GM18511 (cell line): ENCODE measurements around the gene IGSF22.
A peak's percentile ranks its signal among the peaks of the same experiment; 100 is the strongest.

Experiments
- ATAC-seq: cut with Tn5 transposase; IDR thresholded peaks from one replicate; pipeline ENCODE4 v1.9.1; 2021; ENCODE audit warnings: mild to moderate bottlenecking, moderate library complexity; ENCODE audit not compliant: unreplicated experiment

The IGSF22 gene

DNA sequence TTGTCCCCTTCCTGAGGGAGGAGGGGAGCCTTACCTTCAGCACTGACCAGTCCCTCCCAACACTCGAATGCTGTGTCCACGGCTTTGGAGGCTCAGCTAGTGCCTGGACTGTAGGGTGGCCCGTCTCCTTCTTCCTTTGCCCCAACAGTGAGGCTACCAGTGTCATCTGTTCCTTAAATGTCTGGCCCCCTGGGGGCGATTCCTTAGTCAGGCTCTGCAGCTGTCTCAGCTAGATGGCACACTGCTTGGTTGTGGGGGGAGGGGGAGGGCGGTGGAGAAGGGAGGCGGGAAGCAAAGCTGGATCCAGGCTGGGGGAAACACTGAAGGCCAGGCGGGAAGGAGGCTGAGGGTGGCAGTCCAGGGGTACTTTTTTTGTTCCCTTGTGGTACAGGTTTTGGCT is at the start of gene IGSF22:
Gene IGSF22, minus strand, starts transcription at position 149 of the 400 bp plus-strand sequence. CDS start 1,952 bp downstream, outside the sequence.
- no peak for ATAC-seq

DNA sequence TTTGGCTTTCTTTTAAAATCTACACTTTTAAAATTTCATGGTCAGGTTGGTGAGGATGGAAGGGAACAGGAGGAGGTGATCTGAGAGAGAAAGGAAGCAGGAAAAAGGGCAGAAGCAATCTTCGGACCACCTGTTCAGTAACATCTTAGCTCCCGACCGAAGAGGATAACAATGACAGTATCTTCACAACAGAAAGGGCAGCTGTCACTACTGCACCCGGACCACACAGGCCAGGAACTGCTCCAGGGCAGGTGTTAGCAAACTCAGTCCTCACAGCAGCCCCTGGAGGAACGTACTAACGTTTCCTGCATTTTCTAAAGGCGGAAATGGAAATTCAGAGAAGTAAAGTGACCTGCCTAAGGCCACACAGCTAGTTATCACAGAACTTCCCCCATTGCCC is 48.8 kb upstream of the IGSF22 start:
- ATAC-seq = no peak

DNA sequence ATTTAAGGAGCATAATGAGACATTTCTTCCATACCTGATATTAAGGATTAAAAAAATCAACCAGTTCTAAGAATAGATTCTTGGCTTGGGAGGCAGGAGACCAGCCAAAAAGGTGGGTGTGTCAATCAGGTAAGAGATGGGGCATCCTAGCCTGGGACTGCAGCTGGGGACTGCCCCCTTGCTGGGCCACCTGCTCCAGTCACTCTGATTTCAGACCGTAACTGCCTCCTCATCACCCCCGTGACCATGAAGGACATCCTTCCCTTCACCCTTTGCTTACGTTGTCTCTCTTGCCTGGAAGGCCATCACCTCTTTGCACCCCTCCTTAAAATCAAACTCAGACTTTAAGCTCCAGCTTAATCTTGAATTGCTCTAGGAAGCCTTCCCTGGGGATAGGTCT is 47.7 kb upstream of the IGSF22 start:
- no peak for ATAC-seq

DNA sequence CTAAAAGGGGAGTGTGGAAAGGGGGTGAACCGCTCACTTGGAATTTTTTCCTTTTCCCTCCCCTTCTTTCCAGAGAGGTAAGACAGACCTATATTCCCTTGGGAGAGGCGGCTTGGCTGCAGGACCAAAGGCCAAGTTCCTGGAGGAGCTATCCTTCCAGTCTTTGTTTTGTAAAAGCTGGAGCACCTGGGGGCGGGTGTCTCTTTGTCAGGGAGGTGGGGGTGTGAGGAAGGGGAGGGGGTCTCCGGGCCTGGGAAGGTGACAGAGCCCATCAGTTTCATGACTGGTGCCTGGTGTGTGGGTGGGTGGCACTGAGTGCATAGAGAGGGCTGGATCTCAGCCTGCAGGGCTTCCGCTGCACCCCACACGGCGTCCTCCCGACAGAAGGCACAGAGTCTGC is 47.1 kb upstream of the IGSF22 start:
- no peak for ATAC-seq

DNA sequence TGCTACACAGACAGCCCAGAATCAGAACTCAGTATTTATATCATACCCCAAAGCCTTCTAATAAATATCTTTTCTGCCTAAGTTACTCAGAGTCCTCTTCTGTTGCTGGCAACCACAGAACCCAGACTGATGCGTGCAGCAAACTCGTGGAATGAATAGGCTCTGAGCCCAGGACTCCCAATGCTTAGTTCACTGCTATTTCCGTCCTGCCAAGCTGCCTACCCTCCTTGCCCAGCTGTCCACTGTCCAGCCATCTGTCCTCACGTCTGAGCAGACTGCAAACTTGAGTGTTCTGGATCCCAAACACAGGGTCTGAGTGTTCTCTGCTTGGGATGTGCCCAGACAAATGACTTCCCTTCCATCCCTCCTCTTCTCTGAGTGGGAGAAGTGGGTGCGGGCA is 46.2 kb upstream of the IGSF22 start:
- no peak for ATAC-seq

DNA sequence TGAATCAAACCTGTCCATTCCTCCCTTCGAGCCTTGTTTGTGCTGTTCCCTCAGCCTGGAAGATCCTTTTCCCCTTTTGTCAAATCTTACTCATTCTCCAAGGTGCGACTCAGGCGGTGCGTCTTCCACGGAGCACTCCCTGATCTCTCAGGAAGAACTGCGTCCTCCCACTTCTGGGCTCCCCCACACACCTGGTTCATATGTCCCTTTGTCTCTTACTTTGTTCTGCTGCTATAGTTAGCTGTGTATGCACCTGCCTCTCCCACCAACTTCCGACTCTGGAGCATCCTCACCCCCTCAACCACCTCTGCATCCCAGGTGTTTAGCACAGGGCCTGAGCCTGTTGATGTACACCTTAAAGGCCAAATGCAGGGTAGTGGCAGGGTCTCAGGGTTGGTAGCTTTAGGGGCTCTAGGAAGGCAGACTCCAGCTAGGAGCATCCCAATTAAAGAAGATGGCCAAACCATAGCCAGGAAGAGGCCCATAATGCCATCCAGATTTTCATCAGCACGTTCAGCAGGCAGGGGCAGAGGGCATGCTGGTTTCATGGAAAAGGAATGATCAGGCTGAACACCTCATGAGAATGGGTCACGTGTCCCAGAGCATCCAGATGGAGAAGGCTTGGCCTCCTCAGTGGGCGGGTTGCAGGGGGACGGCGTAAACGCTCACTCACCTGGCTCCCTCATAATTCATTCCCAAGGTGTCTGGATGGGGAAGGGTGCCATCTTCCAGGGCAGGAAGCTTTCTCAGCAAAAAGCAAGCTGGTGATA is 45.5 kb upstream of the IGSF22 start:
- ATAC-seq = no peak

DNA sequence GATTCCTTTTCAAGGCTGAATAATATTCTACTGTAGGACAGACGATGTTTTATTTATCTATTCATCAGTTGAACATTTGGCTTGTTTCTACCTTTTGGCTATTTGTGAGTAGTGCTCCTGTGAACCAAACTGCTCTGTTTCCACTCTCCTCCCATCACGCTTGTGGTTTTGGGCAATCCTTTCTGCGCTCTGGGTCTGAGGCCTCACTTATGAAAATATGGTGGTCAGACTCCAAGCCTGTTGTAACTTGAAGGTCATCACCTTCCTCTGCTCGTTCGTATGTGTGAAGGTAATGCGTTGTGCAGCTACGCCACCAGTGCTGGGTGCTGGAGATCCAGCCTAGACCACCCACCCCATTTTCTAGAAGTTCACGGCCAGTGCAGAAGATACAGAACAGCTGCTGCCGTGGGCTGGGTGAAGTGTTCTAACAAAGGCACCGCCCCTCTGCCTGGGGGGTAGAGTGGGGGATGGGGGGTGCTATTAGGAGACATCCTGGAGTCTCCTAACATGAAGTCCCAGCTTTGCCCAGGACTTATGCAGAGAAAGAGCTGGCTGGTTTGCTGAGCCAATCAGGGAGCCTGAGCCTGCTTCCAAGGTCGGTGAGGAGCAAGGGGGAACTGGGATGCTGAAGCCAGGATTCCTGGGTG is 44.6 kb upstream of the IGSF22 start:
- ATAC-seq = no peak

DNA sequence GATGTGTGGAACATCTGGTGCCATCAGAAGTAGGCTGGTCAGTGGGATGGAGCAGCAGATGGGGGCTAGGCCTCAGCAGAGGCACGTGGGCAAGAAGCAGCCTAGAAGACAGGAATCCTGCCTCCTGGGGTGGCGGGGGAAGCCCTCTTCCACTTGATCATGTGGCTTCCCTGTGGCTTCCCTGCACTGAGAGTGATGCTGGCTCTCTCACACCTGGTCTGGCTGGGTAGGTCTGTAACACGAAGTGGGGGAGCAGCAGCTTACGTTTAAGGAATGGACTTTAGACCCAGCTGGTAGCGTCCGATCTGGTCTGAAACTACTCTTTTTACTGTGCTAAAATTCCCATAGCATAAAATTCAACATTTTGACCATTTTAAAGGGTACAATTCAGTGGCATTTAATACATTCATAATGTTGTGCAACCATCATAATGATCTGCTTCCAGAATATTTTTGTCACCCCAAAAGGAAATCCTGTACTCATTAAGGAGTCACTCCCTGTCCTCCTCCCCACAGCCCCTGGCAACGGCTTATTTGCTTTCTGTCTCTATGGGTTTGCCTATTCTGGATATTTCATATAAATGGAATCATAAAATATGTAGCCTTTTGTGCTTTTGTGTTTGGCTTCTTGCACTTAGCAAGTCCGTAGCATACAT is 43.9 kb upstream of the IGSF22 start:
- ATAC-seq = no peak

DNA sequence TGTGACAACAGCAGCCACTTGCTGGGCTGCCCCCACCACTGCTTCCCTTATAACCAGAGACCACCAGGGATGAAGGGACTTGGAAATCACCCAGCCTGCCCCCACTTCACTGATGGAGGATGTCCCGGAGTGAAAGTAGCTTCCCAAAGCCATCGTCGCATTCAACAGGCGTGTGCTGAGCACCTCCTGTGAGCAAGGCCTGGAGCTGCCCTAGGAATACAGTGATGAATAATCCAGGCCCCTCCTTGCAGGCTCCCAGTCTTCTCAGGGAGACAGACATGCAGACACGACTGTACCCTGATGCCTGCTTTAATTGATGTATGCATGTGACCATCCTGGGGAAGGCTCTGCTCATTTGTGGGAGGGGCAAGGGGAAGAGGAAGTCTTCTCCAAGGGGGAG is 43.0 kb upstream of the IGSF22 start:
- no peak for ATAC-seq

DNA sequence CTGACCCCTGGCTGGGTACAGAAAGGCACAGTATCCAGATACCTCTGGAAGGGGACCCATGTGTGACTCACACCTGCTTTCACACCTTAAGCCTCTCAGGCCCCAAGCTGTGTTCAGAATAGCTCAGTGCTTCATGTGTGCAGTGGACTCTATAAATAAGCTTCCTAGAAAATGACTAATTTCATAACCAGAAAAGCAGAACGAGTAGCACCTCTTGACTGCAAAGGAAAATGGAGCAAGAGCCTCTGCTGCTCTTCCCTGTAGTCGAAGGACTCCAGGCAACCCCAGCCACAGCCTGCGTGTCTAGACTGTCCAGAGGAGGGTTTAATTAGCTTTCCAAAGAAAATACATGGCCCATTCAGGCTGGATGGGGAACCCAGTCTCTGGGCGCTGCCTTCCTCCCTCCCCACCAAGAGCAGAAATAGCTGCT is 42.5 kb upstream of the IGSF22 start:
- ATAC-seq = peak; percentile 95

DNA sequence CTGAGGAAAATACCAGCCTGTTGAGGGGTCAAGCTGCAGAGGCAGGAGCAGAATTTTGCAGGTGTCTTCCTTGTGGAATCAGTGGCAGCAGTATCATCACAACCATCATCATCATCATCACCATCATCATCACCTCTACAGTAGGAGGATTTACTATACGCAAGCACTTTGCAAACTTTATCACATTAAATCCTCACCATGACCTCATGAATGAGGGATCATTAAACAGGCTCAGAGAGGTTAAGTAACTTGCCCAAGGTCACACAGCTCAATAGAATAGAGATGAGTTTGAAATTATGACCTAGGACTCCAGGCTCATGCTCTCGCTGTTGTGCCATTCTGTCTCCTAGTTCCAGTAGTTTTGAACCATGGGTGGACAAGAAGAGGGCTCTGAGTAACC is 40.0 kb upstream of the IGSF22 start:
- no peak for ATAC-seq

DNA sequence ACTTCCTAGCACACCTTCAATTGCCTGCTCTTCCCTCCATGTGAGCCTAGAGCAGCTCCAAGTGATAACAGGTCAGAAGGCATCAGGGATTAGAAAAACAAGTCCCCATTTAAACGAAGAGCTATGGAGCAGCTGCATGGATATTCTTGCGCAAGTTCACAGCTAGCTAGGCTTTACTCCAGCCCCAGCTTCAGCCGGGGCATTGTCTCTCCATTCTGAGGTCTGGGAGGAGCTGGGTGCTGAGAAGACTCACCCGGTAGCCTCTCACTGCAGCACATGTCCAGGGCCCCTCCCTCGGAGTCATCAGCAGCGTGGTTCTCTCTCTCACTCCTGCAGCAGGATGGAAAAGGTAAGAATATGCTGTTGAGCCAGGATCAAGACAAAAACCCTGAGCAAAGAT is 39.6 kb upstream of the IGSF22 start:
- ATAC-seq = no peak

DNA sequence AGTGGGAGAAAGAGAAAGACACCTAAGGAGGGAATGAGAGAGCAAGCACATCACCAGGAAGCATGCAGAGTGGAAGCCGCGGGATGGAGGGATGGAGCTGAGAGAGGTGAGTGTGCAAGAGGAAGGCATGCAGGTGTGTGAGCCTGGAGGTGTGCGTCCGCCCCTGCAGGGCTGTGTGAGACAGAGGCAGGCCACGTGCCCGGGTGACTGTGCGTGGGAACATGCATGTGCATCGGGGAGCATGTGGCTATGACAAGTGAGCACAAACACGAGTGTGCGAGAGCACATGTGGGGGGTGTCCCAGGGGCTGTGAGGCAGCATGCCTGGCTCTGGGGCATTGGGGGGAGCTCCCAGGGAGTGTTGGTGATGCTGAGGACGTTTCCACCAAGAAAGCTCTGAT is 35.8 kb upstream of the IGSF22 start:
- no peak for ATAC-seq

DNA sequence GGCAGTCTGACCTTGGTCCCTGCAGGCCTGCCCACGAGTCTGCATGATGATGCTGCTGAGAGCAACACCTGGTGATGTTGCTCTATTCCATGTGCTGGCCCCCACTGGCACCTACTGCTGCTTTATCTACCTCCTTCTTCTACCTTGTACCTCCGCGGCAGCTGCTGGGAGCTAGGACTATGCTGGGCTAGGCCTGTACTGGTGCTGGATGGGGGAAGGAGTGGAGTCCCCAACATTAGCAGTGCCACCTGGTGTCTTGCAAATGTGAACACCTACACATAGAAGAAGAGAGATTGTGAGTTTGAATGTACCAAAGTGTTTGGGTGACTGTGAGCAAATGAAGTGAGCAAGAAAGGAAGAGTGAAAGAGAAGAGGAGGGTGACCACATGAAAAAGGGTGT is 35.2 kb upstream of the IGSF22 start:
- ATAC-seq = no peak

DNA sequence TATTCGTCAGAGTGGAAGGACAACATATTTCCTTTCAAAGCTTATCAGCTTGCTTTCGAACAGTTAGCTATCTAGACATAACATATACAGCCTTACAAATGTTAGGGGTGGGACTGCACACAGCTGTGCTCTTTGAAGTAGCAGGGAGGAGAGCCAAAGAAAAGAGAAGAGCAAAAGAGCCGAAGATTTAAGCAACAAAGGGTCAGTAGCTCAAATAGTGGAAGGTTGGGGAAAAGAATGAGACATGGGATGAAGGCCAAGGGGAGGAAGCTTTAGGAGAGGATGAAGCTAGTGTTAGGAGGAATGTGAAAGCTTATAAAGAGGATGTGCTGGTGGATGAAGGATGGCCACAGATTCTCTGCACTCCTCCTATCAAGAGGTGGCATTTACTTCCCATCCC is 31.8 kb upstream of the IGSF22 start:
- ATAC-seq = no peak

DNA sequence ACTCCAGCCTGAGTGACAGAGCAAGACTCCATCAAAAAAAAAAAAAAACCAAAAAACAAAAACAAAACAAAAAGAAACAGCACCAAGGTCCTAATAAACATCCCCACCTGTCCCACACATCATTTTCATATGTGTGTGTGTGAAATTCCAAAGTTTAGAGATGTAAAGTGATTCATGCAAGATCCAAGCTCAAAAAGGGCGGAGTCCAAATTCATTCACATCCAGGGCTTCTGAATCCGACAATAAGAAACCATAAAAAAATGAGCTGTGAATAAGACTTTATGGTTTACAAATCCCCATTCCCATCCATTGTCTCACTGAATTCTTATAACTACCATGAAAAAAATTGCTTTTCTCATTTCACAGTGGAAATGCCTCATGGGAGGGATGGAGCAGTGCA is 30.9 kb upstream of the IGSF22 start:
- ATAC-seq = no peak

DNA sequence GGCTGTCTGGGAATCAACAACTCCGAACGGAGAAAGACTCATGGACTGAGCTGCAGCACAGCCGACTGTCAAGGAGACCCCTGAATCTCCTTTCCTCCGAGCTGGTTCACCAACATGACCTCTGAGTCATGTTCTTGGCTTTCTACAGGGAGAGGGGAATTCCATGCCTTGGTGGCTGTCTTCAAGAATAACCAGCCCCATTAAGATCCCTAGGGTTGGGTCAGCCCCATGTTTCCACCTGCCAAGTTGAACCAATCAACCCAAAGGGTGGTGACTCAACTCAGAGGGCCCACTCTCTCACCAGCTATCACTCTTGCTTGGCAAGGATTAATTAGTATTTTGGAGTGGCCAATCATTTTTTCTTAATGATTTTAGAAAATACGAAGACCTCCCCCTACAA is 28.3 kb upstream of the IGSF22 start:
- no peak for ATAC-seq

DNA sequence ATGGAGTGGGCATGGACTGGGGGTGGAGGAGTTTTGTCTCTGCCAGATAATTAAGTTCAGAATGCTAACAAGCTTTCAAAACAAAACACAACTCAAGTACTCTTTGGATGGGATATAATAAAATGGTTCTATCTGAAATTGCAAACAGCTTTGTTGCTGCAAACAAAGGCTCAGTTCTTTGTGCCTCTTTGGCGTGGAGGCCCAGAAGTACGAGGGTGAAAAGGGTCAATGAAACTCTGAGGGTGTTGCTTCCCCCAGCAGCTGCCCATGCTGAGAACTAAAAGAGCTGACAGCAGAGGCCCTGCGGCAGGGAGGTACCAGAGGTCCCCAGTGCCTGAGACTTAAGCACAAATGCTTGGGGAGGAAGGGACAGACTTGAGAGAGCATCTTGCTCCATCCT is 26.5 kb upstream of the IGSF22 start:
- no peak for ATAC-seq

DNA sequence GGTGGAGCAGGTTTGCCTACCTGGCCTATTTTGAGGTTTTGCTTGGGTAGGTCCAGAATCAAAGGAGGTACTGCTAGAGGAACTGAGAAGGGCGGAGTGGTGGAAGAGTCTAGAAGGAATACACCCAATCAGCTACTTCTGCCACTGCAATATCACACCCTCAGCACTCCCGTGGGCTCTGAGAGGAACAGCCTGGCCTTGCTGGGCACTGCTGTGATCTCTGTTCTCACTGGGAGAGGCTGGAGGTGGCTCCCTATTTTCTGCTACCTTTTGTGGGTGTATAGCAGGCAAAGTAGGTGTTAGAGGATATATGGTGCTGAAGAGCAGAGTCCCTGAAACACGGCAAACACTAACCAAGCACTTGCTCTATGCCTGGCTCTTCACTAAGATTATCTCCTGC is 25.0 kb upstream of the IGSF22 start:
- no peak for ATAC-seq

DNA sequence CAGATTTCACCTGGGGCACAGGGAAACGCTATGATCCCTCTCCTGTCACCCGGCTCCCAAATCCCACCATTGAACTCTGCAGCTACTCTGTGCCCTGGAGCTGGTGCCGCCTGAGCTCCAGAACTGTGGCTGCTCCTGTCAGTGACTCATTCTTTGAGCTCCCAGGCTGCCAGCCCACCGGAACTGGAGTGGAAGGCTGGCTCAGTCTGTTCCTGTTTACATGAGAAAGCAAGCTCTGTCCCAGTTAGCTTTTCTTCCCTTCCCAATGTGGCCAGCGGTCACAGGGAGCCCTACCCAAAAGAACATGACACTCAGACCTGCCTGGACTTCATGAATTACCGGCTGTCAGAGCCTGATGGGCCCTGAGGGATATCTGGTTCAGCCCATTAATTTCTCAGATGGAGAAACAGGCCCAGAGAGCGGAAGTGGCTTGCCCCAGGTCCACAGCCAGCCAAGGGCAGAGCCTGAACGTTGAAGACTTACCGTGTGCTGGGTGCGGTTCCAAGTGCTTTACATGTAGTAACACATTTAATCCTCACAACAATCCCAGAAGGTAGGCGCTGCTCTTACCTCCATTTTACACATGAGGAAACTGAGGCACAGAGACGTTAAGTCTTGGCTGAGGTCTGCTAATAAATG is 23.8 kb upstream of the IGSF22 start:
- ATAC-seq = no peak

DNA sequence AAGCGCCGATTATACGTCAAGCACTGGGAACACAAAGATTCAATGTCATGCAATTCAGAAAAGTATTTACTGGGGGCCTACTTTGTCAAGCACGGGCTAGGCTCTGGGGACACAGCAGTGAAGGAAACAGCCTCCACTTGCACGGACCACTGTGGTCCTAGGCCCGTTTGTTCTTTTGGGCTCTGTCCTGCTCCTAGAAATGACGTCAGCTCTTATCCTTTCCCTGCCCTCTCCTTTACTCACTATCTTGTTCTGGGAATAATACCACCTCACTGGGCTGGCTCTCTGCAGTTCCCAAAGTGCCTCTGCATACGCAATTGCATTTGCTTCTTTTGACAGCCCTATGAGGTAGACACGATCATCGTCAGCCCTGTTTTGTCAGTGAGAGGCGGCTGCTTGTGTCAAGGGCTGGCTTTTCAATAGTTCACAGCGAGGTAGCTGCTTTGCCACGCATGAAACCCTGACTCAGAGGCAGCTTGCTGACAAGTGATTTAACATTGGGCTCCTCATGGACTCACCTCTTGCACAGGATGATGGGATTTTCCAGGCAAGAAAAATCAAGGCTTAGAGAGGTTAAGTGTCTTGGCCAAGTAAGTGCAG is 22.9 kb upstream of the IGSF22 start:
- ATAC-seq = no peak
